Erythroblast (primary cell): Measurements from ENCODE around the gene SHFL.

ENCODE experiments used
- GATA1 ChIP-seq: IDR thresholded peaks from 2 replicates; pipeline ENCODE4 v1.6.1; 2011; ENCODE audit warnings: low read depth, mild to moderate bottlenecking, control low read depth, low read length, moderate library complexity
- POLR2A ChIP-seq: IDR thresholded peaks from 2 replicates; pipeline ENCODE4 v1.6.1; 2011; ENCODE audit warnings: mild to moderate bottlenecking, low read length

- TF ChIP-seq POLR2A (no peak), GATA1 (no peak)
Measured at GRCh38 chr19:10083911-10084310, 2.2 kb upstream of the SHFL start.
